BLaER1 treated with 17β-estradiol and CSF1 and Interleukin-3, amounts not matched to agents 10 nM and 100 nM (cell line): ENCODE results near the gene ERC2.
"Not testable (repeated sequence)": the region's sequence is repeated elsewhere in the genome, so short reads cannot be mapped to it uniquely, and the experiment has no call there.

Source experiments
- H3K27ac ChIP-seq, 11 experiments: shearing (Covaris generic); formaldehyde crosslinking; 2 replicates each; pipeline ENCODE4 v1.8.1; 2022
- H3K27me3 ChIP-seq, 11 experiments: shearing (Covaris generic); formaldehyde crosslinking; 2 replicates each; pipeline ENCODE4 v1.8.1; 2022
- H3K36me3 ChIP-seq, 11 experiments: shearing (Covaris generic); formaldehyde crosslinking; 2 replicates each; pipeline ENCODE4 v1.8.1; 2022
- H3K4me1 ChIP-seq, 10 experiments: shearing (Covaris generic); formaldehyde crosslinking; 2 replicates each; pipeline ENCODE4 v1.8.1; 2022
- H3K4me2 ChIP-seq, 11 experiments: shearing (Covaris generic); formaldehyde crosslinking; 2 replicates each; pipeline ENCODE4 v1.8.1; 2022
- H3K4me3 ChIP-seq, 10 experiments: shearing (Covaris generic); formaldehyde crosslinking; 2 replicates each; pipeline ENCODE4 v1.8.1; 2022
- H3K9ac ChIP-seq, 11 experiments: shearing (Covaris generic); formaldehyde crosslinking; 2 replicates each; pipeline ENCODE4 v1.8.1; 2022
- H3K9me3 ChIP-seq, 11 experiments: shearing (Covaris generic); formaldehyde crosslinking; replicated peaks in 1 of 11; 2 replicates each; pipeline ENCODE4 v1.8.1; 2022
- H4K20me1 ChIP-seq, 11 experiments: shearing (Covaris generic); formaldehyde crosslinking; 2 replicates each; pipeline ENCODE4 v1.8.1; 2022
- Cebpa-rat ChIP-seq, 11 experiments: shearing (Covaris generic); IDR thresholded peaks; 2 replicates each; pipeline ENCODE4 v1.8.1; 2022

ERC2 gene

DNA sequence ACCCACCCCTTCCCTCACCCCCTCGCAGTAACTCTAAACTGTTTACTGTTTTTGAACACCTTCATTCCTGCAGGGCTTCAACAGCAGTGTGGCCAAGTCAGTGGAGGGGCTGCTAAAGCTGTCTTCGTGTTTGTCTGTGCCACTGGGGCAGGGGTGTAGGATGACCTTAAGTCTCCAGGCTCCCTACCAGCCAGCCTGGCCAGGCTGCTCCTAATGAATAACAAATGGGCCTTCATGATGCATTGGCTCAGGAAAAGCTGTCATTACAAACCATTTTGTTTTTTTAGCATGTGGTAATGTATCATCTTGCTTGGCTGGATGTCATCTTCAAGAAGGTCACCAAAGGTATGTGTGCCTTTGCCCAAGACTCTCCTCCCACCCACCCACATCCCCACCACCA lies 609.0 kb downstream of the ERC2 start:
- Histone ChIP-seq H3K9ac (no peak overlapping the region), H3K27ac (no peak overlapping the region), H3K4me1 (no peaks in the 10 kb centered on the region), H3K4me3 (no peak overlapping the region), H3K4me2 (no peak overlapping the region), H3K27me3 (no peaks in the 10 kb centered on the region), H4K20me1 (no peaks in the 10 kb centered on the region), H3K36me3 (no peaks in the 10 kb centered on the region), H3K9me3 (no peaks in the 10 kb centered on the region)
- TF ChIP-seq Cebpa-rat (IDR thresholded peaks at IDR 0.05), result no peak

- no peak overlapping the region for H3K27ac ChIP-seq
- H4K20me1 ChIP-seq, result no peaks in the 10 kb centered on the region
- H3K27me3 ChIP-seq, result no peaks in the 10 kb centered on the region
- no peak overlapping the region for H3K9ac ChIP-seq
- no peak for TF ChIP-seq Cebpa-rat (IDR thresholded peaks at IDR 0.05)
- H3K4me3 ChIP-seq, result no peak overlapping the region
- no peaks in the 10 kb centered on the region for H3K9me3 ChIP-seq
- H3K36me3 ChIP-seq, result no peaks in the 10 kb centered on the region
- H3K4me2 ChIP-seq, result no peak overlapping the region
- H3K4me1 ChIP-seq, result no peaks in the 10 kb centered on the region
Observed at GRCh38 chr3:55858727-55859126, 609.5 kb downstream of the ERC2 start.

DNA sequence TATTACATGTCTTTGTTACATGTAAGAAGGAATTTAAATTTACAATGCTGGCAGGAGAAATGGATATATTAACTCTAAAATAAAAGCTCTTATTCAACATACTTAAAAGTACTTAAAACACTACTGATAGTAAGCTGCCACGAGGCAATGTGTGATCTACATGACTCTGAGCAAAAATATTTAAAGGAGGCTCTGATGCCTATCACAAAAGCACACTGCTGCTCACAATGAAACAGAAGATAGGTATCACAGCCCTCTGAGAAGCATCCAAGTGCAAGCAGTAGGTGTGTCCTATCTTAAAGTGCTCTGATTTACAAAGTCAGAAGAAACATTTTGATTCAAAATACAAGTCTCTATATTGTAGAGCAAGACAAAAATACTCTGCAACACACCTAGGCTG lies 610.0 kb downstream of the ERC2 start:
- Histone ChIP-seq H3K9me3 (no peaks in the 10 kb centered on the region), H3K9ac (no peak overlapping the region), H3K27ac (no peak overlapping the region), H3K27me3 (no peaks in the 10 kb centered on the region), H4K20me1 (no peaks in the 10 kb centered on the region), H3K36me3 (no peaks in the 10 kb centered on the region), H3K4me3 (no peak overlapping the region), H3K4me1 (no peaks in the 10 kb centered on the region), H3K4me2 (no peak overlapping the region)
- no peak for TF ChIP-seq Cebpa-rat (IDR thresholded peaks at IDR 0.05)

DNA sequence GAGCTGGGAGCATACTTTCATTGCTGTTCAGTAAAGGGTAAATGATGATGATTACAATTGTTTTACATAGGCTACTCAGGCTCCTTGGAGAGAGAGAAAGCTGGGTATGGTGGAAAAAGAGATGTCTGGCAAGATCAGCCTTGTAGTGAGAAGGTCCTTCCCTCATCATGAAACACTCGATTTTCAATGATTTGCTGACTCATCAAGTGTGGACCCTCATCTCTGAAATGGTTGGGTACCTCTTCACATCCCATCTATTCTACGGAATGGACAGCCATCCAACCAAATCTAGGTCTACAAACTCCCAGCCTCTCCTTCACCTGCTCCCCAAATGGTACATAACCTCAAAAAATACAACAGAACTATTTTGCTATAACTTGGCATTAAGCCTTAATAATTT lies 610.6 kb downstream of the ERC2 start:
- Histone ChIP-seq H3K9ac (no peak overlapping the region), H3K27ac (no peak overlapping the region), H3K4me3 (no peak overlapping the region), H3K4me2 (no peak overlapping the region), H3K9me3 (no peaks in the 10 kb centered on the region), H3K27me3 (no peaks in the 10 kb centered on the region), H3K4me1 (no peaks in the 10 kb centered on the region), H4K20me1 (no peaks in the 10 kb centered on the region), H3K36me3 (no peaks in the 10 kb centered on the region)
- no peak for TF ChIP-seq Cebpa-rat (IDR thresholded peaks at IDR 0.05)

GRCh38 chr3:55855311-55855710 lies 613.0 kb downstream of the ERC2 start:
- Histone ChIP-seq H4K20me1 (no peaks in the 10 kb centered on the region), H3K27me3 (no peaks in the 10 kb centered on the region), H3K4me2 (no peak overlapping the region), H3K36me3 (no peaks in the 10 kb centered on the region), H3K27ac (no peak overlapping the region), H3K4me1 (no peaks in the 10 kb centered on the region), H3K4me3 (no peak overlapping the region), H3K9ac (no peak overlapping the region), H3K9me3 (no peaks in the 10 kb centered on the region)
- TF ChIP-seq Cebpa-rat (IDR thresholded peaks at IDR 0.05), result no peak

- no peaks in the 10 kb centered on the region for H4K20me1 ChIP-seq
- no peaks in the 10 kb centered on the region for H3K36me3 ChIP-seq
- no peak overlapping the region for H3K4me3 ChIP-seq
- no peak overlapping the region for H3K9ac ChIP-seq
- no peaks in the 10 kb centered on the region for H3K9me3 ChIP-seq
- no peak overlapping the region for H3K4me2 ChIP-seq
- no peaks in the 10 kb centered on the region for H3K4me1 ChIP-seq
- no peaks in the 10 kb centered on the region for H3K27me3 ChIP-seq
- no peak overlapping the region for H3K27ac ChIP-seq
- no peak for TF ChIP-seq Cebpa-rat (IDR thresholded peaks at IDR 0.05)
Observed at GRCh38 chr3:55854494-55854893, 613.8 kb downstream of the ERC2 start.

DNA sequence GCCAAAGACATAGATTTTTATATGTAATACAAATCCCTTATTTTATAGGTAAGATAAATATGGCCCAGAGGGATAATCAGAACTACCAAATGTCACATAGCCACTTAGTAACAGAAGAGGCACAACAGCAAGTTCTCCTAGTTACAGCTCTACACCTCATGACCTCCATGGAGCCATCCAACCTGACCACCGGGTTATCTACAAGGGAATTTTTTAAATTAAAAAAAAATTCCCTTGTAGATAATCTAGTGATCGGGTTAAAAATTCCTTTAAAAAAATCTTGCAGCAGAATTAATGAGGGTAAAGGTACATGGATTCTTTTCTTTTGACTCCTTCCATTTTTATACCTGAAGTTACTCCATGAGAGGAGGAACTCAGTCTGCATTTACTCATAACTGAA lies 615.9 kb downstream of the ERC2 start:
- Histone ChIP-seq H3K9me3 (no peaks in the 10 kb centered on the region), H3K27me3 (no peaks in the 10 kb centered on the region), H3K4me2 (no peak overlapping the region), H3K4me1 (no peaks in the 10 kb centered on the region), H3K27ac (no peak overlapping the region), H3K4me3 (no peak overlapping the region), H3K36me3 (no peaks in the 10 kb centered on the region), H3K9ac (no peak overlapping the region), H4K20me1 (no peaks in the 10 kb centered on the region)
- no peak for TF ChIP-seq Cebpa-rat (IDR thresholded peaks at IDR 0.05)

- peaks cover 0 to 19% (median 4%) of the 10 kb centered on the region in 11 experiments; a peak in 9 of 22 replicates for H3K9me3 ChIP-seq
Observed at GRCh38 chr3:55842204-55842603, 626.1 kb downstream of the ERC2 start.

DNA sequence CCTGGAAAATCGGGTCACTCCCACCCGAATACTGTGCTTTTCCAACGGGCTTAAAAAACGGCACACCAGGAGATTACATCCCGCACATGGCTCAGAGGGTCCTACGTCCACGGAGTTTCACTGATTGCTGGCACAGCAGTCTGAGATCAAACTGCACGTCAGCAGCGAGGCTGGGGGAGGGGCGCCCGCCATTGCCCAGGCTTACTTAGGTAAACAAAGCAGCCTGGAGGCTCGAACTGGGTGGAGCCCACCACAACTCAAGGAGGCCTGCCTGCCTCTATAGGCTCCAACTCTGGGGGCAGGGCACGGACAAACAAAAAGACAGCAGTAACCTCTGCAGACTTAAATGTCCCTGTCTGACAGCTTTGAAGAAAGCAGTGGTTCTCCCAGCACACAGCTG lies 636.4 kb downstream of the ERC2 start:
- H3K4me2 ChIP-seq, H3K4me3 ChIP-seq, H3K27me3 ChIP-seq, H3K9ac ChIP-seq, H4K20me1 ChIP-seq, H3K27ac ChIP-seq, H3K9me3 ChIP-seq, H3K36me3 ChIP-seq, H3K4me1 ChIP-seq: not testable (repeated sequence)

More at GRCh38 chr3:55842204-55842603, 626.1 kb downstream of the ERC2 start:
- H3K9ac ChIP-seq, result no peak overlapping the region
- no peak overlapping the region for H3K27ac ChIP-seq
- H3K27me3 ChIP-seq, result no peaks in the 10 kb centered on the region
- no peak overlapping the region for H3K4me2 ChIP-seq
- no peaks in the 10 kb centered on the region for H4K20me1 ChIP-seq
- H3K4me3 ChIP-seq, result no peak overlapping the region
- no peaks in the 10 kb centered on the region for H3K36me3 ChIP-seq
- TF ChIP-seq Cebpa-rat (IDR thresholded peaks at IDR 0.05), result no peak
- H3K4me1 ChIP-seq, result no peaks in the 10 kb centered on the region

DNA sequence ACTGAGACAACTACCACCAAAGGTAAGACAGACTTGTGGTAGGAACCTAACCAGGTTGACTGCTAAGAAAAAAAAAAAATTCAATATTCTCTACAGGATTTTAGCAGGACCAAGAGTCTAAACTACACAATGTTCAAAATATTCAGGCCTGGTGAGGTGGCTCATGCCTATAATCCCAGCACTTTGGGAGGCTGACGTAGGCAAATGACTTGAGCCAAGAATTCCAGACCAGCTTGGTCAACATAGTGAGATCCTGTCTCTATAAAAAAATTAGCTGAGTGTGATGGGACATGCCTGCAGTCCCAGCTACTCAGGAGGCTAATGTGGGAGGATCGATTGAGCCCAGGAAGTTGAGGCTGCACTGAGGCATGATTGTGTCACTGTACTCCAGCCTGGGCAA lies 639.6 kb downstream of the ERC2 start:
- Histone ChIP-seq H3K9ac (no peak overlapping the region), H3K4me3 (no peak overlapping the region), H3K27me3 (no peaks in the 10 kb centered on the region), H3K4me1 (no peaks in the 10 kb centered on the region), H4K20me1 (no peaks in the 10 kb centered on the region), H3K9me3 (no peaks in the 10 kb centered on the region; a peak in 1 of 22 replicates), H3K4me2 (no peak overlapping the region), H3K36me3 (no peaks in the 10 kb centered on the region), H3K27ac (no peak overlapping the region)
- no peak for TF ChIP-seq Cebpa-rat (IDR thresholded peaks at IDR 0.05)

DNA sequence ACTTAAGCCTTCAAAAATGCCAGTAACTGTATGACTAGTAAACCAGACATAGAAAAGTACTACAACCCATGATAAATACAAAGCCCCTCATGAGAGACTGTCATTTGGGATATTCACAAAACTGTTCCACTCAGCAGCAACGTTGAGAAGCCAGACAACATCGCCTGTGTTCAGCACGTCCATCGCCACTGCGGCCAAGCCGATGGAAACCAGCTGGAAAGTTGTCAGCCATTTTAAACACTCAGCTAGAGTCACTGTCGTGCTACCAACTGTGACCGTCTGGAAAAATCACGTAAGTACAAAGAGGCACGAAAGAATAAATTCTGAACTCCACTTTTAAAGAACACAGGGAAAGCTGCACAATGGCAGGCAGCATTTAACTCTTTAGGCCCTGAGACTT lies 640.5 kb downstream of the ERC2 start:
- Histone ChIP-seq H3K4me1 (no peaks in the 10 kb centered on the region), H3K9ac (no peak overlapping the region), H3K27ac (no peak overlapping the region), H4K20me1 (no peaks in the 10 kb centered on the region), H3K36me3 (no peaks in the 10 kb centered on the region), H3K4me3 (no peak overlapping the region), H3K4me2 (no peak overlapping the region), H3K27me3 (no peaks in the 10 kb centered on the region), H3K9me3 (no peaks in the 10 kb centered on the region; a peak in 1 of 22 replicates)
- TF ChIP-seq Cebpa-rat (IDR thresholded peaks at IDR 0.05), result no peak
